Activated CD4-positive, CD25-positive, alpha-beta regulatory T cell treated with anti-CD3 and anti-CD28 coated beads, Interleukin-2, amount 50 U/mL, for 16 hours (primary cell): Measurements from ENCODE around the gene SQSTM1.

Experiments
- DNase-seq: peaks from one replicate; pipeline ENCODE4 v3.0.0-alpha.2; 2020; ENCODE audit warnings: low read depth, low spot score

The SQSTM1 gene

GRCh38 chr5:179872828-179873575, 52.3 kb downstream of the SQSTM1 start:
- DNase-seq = no peak

- DNase-seq = no peak
Measured at GRCh38 chr5:179873588-179874110, 52.9 kb downstream of the SQSTM1 start.

- DNase-seq = no peak
Measured at GRCh38 chr5:179874136-179874535, 53.4 kb downstream of the SQSTM1 start.

GRCh38 chr5:179874536-179875292, 54.0 kb downstream of the SQSTM1 start:
- DNase-seq = no peak

- no peak for DNase-seq
Measured at GRCh38 chr5:179875741-179876609, 55.3 kb downstream of the SQSTM1 start.

- no peak for DNase-seq
Measured at GRCh38 chr5:179876610-179876952, 55.9 kb downstream of the SQSTM1 start.

GRCh38 chr5:179878222-179879002, 57.7 kb downstream of the SQSTM1 start:
- no peak for DNase-seq

GRCh38 chr5:179879003-179879689, 58.4 kb downstream of the SQSTM1 start:
- no peak for DNase-seq

GRCh38 chr5:179879690-179880010, 58.9 kb downstream of the SQSTM1 start:
- no peak for DNase-seq

- no peak for DNase-seq
Measured at GRCh38 chr5:179880066-179880650, 59.5 kb downstream of the SQSTM1 start.

- DNase-seq = no peak
Measured at GRCh38 chr5:179880848-179881590, 60.3 kb downstream of the SQSTM1 start.

- DNase-seq = no peak
Measured at GRCh38 chr5:179882338-179882737, 61.6 kb downstream of the SQSTM1 start.

GRCh38 chr5:179883163-179883562, 62.5 kb downstream of the SQSTM1 start:
- DNase-seq = no peak

GRCh38 chr5:179885491-179886090, 64.9 kb downstream of the SQSTM1 start:
- no peak for DNase-seq

GRCh38 chr5:179886190-179886911, 65.6 kb downstream of the SQSTM1 start:
- no peak for DNase-seq

GRCh38 chr5:179887095-179887494, 66.4 kb downstream of the SQSTM1 start:
- no peak for DNase-seq
